H1 (cell line): ENCODE results near the gene CCDC82. TPM values are rescaled to one million over a fixed set of nuclear protein-coding genes. Genes with fewer than 3 reads are reported as not detected.

Experiments
- CTCF ChIA-PET: fragments of 300-600 bp; sonication (Branson Sonifier 250); formaldehyde crosslinking; loops from one replicate; lab custom pipeline; 2021; ENCODE audit not compliant: partially characterized antibody; lab: Charles Lee
- POLR2A ChIA-PET: fragments of 300-600 bp; sonication (Branson Sonifier 250); formaldehyde crosslinking; loops from one replicate; lab custom pipeline; 2021; ENCODE audit warnings: inconsistent platforms; ENCODE audit not compliant: partially characterized antibody; lab: Charles Lee
- DNase-seq, 2 experiments: peaks; one replicate each; pipeline versions ENCODE4 v3.0.0 to v3.0.0-alpha.2; 2010 to 2022; ENCODE audit warnings: low spot score in 2 of 2, low read depth in 1 of 2, mixed read lengths in 1 of 2
- FAIRE-seq: peaks from 2 replicates; lab custom pipeline; 2011; peaks lifted over from hg19 to GRCh38; lab: Jason Lieb, UNC
- H2AFZ ChIP-seq: 2 replicates; pipeline ENCODE4 v1.8.1; 2012; ENCODE audit warnings: low read length, inconsistent platforms
- H2AK5ac ChIP-seq: 2 replicates; pipeline ENCODE4 v1.6.1; 2013; ENCODE audit warnings: low read depth, low read length
- H2BK120ac ChIP-seq: replicated peaks from 2 replicates; pipeline ENCODE3; 2013; ENCODE audit warnings: low read depth, low read length, inconsistent platforms
- H2BK12ac ChIP-seq: 2 replicates; pipeline ENCODE4 v1.6.1; 2013; ENCODE audit warnings: low read depth, low read length
- H2BK15ac ChIP-seq: 2 replicates; pipeline ENCODE4 v1.6.1; 2013; ENCODE audit warnings: low read length
- H2BK20ac ChIP-seq: 2 replicates; pipeline ENCODE4 v1.6.1; 2013; ENCODE audit warnings: low read length
- H2BK5ac ChIP-seq: 2 replicates; pipeline ENCODE4 v1.6.1; 2013; ENCODE audit warnings: low read depth, low read length
- H3K14ac ChIP-seq: 2 replicates; pipeline ENCODE4 v1.6.1; 2013; ENCODE audit warnings: inconsistent platforms; ENCODE audit not compliant: insufficient read length
- H3K18ac ChIP-seq: 2 replicates; pipeline ENCODE4 v1.6.1; 2013; ENCODE audit warnings: low read length; ENCODE audit errors: extremely low read depth
- H3K23ac ChIP-seq: 2 replicates; pipeline ENCODE4 v1.6.1; 2013; ENCODE audit warnings: inconsistent platforms; ENCODE audit not compliant: insufficient read length
- H3K23me2 ChIP-seq: 2 replicates; pipeline ENCODE4 v1.6.1; 2013; ENCODE audit warnings: low read depth, low read length
- H3K27ac ChIP-seq: 2 replicates; pipeline ENCODE4 v1.6.1; 2011; ENCODE audit warnings: low read depth, low read length, inconsistent platforms
- H3K27me3 ChIP-seq, 4 experiments: replicated peaks in 1 of 4; 1 replicate in 1 of 4; 2 replicates in 3 of 4; pipeline versions ENCODE4 v1.6.1 to v1.8.1; 2011 to 2013; ENCODE audit warnings: low read length in 3 of 4, mild to moderate bottlenecking in 3 of 4, inconsistent platforms in 2 of 4, mixed read lengths in 2 of 4, moderate library complexity in 1 of 4; ENCODE audit not compliant: control insufficient read depth in 3 of 4, insufficient read depth in 3 of 4; ENCODE audit errors: extremely low read depth in 1 of 4
- H3K36me3 ChIP-seq, 4 experiments: 2 replicates each; pipeline versions ENCODE4 v1.6.1 to v1.8.1; 2011 to 2013; ENCODE audit warnings: mild to moderate bottlenecking in 4 of 4, low read length in 3 of 4, moderate library complexity in 2 of 4, control low read depth in 1 of 4, inconsistent platforms in 1 of 4; ENCODE audit not compliant: insufficient read depth in 4 of 4, control insufficient read depth in 2 of 4
- H3K4ac ChIP-seq: replicated peaks from 2 replicates; pipeline ENCODE3; 2013; ENCODE audit warnings: low read length, low read depth, mixed read lengths, inconsistent platforms; ENCODE audit not compliant: insufficient read length
- H3K4me1 ChIP-seq, 4 experiments: replicated peaks in 1 of 4; 1 replicate in 1 of 4; 2 replicates in 3 of 4; pipeline versions ENCODE4 v1.6.1 to v1.8.1; 2011 to 2013; ENCODE audit warnings: low read length in 3 of 4, inconsistent platforms in 2 of 4, mixed read lengths in 1 of 4; ENCODE audit not compliant: insufficient read depth in 4 of 4, control insufficient read depth in 3 of 4
- H3K4me2 ChIP-seq, 2 experiments: 2 replicates each; pipeline versions ENCODE4 v1.6.1 to v1.8.1; 2011 to 2013; ENCODE audit warnings: low read depth in 2 of 2, low read length in 2 of 2, control low read depth in 1 of 2, inconsistent platforms in 1 of 2, mild to moderate bottlenecking in 1 of 2; ENCODE audit not compliant: insufficient read depth in 1 of 2
- H3K4me3 ChIP-seq, 4 experiments: fragments of 200-600, 300-600 bp in 1 of 4; sonication (generic), shearing (Covaris generic), sonication (Bioruptor Twin) in 1 of 4; 2 replicates each; pipeline versions ENCODE4 v1.5.1 to v1.8.1; 2011 to 2016; ENCODE audit warnings: low read length in 4 of 4, low read depth in 3 of 4, control low read depth in 2 of 4, inconsistent platforms in 2 of 4, mild to moderate bottlenecking in 2 of 4, mixed read lengths in 1 of 4, moderate library complexity in 1 of 4; ENCODE audit not compliant: insufficient read depth in 2 of 4; ENCODE audit errors: extremely low read depth in 1 of 4
- H3K56ac ChIP-seq: replicated peaks from 2 replicates; pipeline ENCODE3; 2013; ENCODE audit warnings: low read depth, mild to moderate bottlenecking, mixed read lengths, low read length, inconsistent platforms; ENCODE audit not compliant: insufficient read length
- H3K79me1 ChIP-seq: 2 replicates; pipeline ENCODE4 v1.6.1; 2013; ENCODE audit warnings: low read depth, low read length, control low read depth
- H3K79me2 ChIP-seq, 2 experiments: 2 replicates each; pipeline versions ENCODE4 v1.6.1 to v1.8.1; 2012 to 2013; ENCODE audit warnings: low read length in 2 of 2, mild to moderate bottlenecking in 2 of 2, inconsistent platforms in 1 of 2; ENCODE audit not compliant: insufficient read depth in 2 of 2, control insufficient read depth in 1 of 2
- H3K9ac ChIP-seq, 4 experiments: replicated peaks in 1 of 4; 1 replicate in 1 of 4; 2 replicates in 3 of 4; pipeline versions ENCODE4 v1.6.1 to v1.8.1; 2011 to 2013; ENCODE audit warnings: low read depth in 3 of 4, low read length in 3 of 4, control low read depth in 2 of 4, mild to moderate bottlenecking in 2 of 4, moderate library complexity in 2 of 4, inconsistent platforms in 1 of 4; ENCODE audit errors: extremely low read depth in 1 of 4
- H3K9me3 ChIP-seq, 2 experiments: 2 replicates each; pipeline versions ENCODE4 v1.6.1 to v1.8.1; 2012 to 2013; ENCODE audit warnings: mild to moderate bottlenecking in 2 of 2, moderate library complexity in 2 of 2, control low read depth in 1 of 2, inconsistent platforms in 1 of 2, low read depth in 1 of 2, low read length in 1 of 2, mixed read lengths in 1 of 2; ENCODE audit not compliant: insufficient read depth in 2 of 2
- H4K20me1 ChIP-seq, 2 experiments: replicated peaks in 1 of 2; 2 replicates each; pipeline versions ENCODE3 to v1.8.1; 2011 to 2013; ENCODE audit warnings: inconsistent platforms in 2 of 2, low read length in 2 of 2, mild to moderate bottlenecking in 1 of 2; ENCODE audit not compliant: insufficient read depth in 2 of 2, control insufficient read depth in 1 of 2
- H4K5ac ChIP-seq: 2 replicates; pipeline ENCODE4 v1.6.1; 2013; ENCODE audit warnings: low read length, low read depth, mixed read lengths, inconsistent platforms; ENCODE audit not compliant: insufficient read length
- H4K8ac ChIP-seq: 2 replicates; pipeline ENCODE4 v1.8.0; 2013; ENCODE audit warnings: mild to moderate bottlenecking, moderate library complexity, low read length, inconsistent platforms; ENCODE audit not compliant: insufficient read depth; ENCODE audit errors: extremely low read depth
- H4K91ac ChIP-seq: replicated peaks from 2 replicates; pipeline ENCODE3; 2013; ENCODE audit warnings: low read length, mixed read lengths, inconsistent platforms; ENCODE audit not compliant: insufficient read length
- CEBPB ChIP-seq: IDR thresholded peaks from 2 replicates; pipeline ENCODE4 v1.6.1; 2012; ENCODE audit warnings: low read depth, low read length
- E2F6 ChIP-seq: IDR thresholded peaks from 2 replicates; pipeline ENCODE4 v1.6.1; 2012; ENCODE audit warnings: inconsistent platforms
- MAX ChIP-seq: IDR thresholded peaks from 2 replicates; pipeline ENCODE4 v1.6.1; 2012; ENCODE audit warnings: inconsistent platforms
- POU5F1 ChIP-seq: IDR thresholded peaks from 2 replicates; pipeline ENCODE4 v1.6.1; 2011; ENCODE audit warnings: low read depth, mild to moderate bottlenecking, low read length, moderate library complexity
- RBBP5 ChIP-seq: IDR thresholded peaks from 2 replicates; pipeline ENCODE4 v1.7.1; 2012; ENCODE audit warnings: low read depth, mild to moderate bottlenecking, inconsistent platforms, low read length, moderate library complexity, borderline replicate concordance
- RNF2 ChIP-seq: fragments of 200-900, 300-1000 bp; sonication (generic); IDR thresholded peaks from 2 replicates; pipeline ENCODE4 v1.7.1; 2016; ENCODE audit warnings: borderline replicate concordance, low read depth, mild to moderate bottlenecking, antibody characterized with exemption, low read length; ENCODE audit not compliant: poor library complexity, severe bottlenecking; ENCODE audit errors: missing control alignments
- SIN3A ChIP-seq, 2 experiments: IDR thresholded peaks in 1 of 2; conservative IDR thresholded peaks in 1 of 2; 2 replicates each; pipeline ENCODE4 v1.6.1; 2011 to 2012; ENCODE audit warnings: low read length in 2 of 2, improper control_type of control experiment in 1 of 2, low read depth in 1 of 2, mild to moderate bottlenecking in 1 of 2
- SP4 ChIP-seq: IDR thresholded peaks from 2 replicates; pipeline ENCODE4 v1.6.1; 2012; ENCODE audit warnings: low read length, inconsistent platforms
- SRF ChIP-seq: IDR thresholded peaks from 2 replicates; pipeline ENCODE4 v1.6.1; 2011; ENCODE audit warnings: mild to moderate bottlenecking, low read depth, low read length, moderate library complexity
- SUZ12 ChIP-seq: fragments of 200-600 bp; sonication (generic); IDR thresholded peaks from 2 replicates; pipeline ENCODE4 v1.6.1; 2012; ENCODE audit warnings: mild to moderate bottlenecking, inconsistent platforms, low read length, moderate library complexity, mixed read lengths
- TBP ChIP-seq: IDR thresholded peaks from 2 replicates; pipeline ENCODE4 v1.6.1; 2011; ENCODE audit warnings: low read depth, low read length, improper control_type of control experiment
- TCF12 ChIP-seq: IDR thresholded peaks from 2 replicates; pipeline ENCODE4 v1.6.1; 2011; ENCODE audit warnings: low read depth, mild to moderate bottlenecking, low read length
- YY1 ChIP-seq: IDR thresholded peaks from 2 replicates; pipeline ENCODE4 v1.6.1; 2011; ENCODE audit warnings: low read depth, mild to moderate bottlenecking, low read length
- ZNF274 ChIP-seq: IDR thresholded peaks from 2 replicates; pipeline ENCODE4 v1.7.0; 2012; ENCODE audit warnings: low read length, borderline replicate concordance; ENCODE audit errors: extremely low read depth
- WGBS, 2 experiments: shearing (Covaris generic) in 1 of 2; methylation state at CpG; one replicate each; pipeline versions ENCODE4 v1.1.6 to v1.1.7; 2013 to 2015; ENCODE audit warnings: low lambda C conversion rate in 2 of 2, mixed read lengths in 2 of 2, inconsistent platforms in 1 of 2, low coverage in 1 of 2, missing lambda C conversion rate in 1 of 2; ENCODE audit not compliant: insufficient replicate concordance in 2 of 2, insufficient coverage in 1 of 2, insufficient read length in 1 of 2; ENCODE audit errors: extremely low coverage in 1 of 2, missing lambda C conversion rate in 1 of 2; 5-methylcytosine and 5-hydroxymethylcytosine counted together
- polyA plus RNA-seq, 7 experiments: library from polyadenylated mRNA; depleted of rRNA in 3 of 7; stranded (reverse) in 5 of 7; unstranded in 2 of 7; fragments of >200 nt in 5 of 7; fragments of 200-250 nt in 2 of 7; gene quantifications; 1 replicate in 5 of 7; 2 replicates in 1 of 7; 4 replicates in 1 of 7; pipeline versions ENCODE4 v1.2.1 to v1.2.3, GENCODE V29; 2011 to 2013; ENCODE audit warnings: missing spikeins in 2 of 7, mixed read lengths in 2 of 7
- total RNA-seq: library from RNA; stranded (reverse); fragmentation: NEBNext Ultra II Directional; extraction: Animal tissue kit (Norgen Biotek cat#: 25700); gene quantifications from 2 replicates; pipeline ENCODE4 v1.2.1, GENCODE V29; 2021

CCDC82 gene
- total and polyA plus RNA-seq, 2 of the 8 experiments (the other 6 are each of a cell fraction or from before 2014, with no cell fraction given), result 6.0 to 15.2 TPM

GRCh38 chr11:96303980-96304379 is 85.7 kb downstream of the CCDC82 start:
- POLR2A ChIA-PET, result no interaction called here
- no peak overlapping the region for H3K18ac ChIP-seq
- no peak overlapping the region for H2BK5ac ChIP-seq
- H3K9ac ChIP-seq, result no peak overlapping the region
- peaks cover 0 to 14% (median 10%) of the 10 kb centered on the region in 4 experiments; a peak in 5 of 7 replicates for H3K4me1 ChIP-seq
- H2BK15ac ChIP-seq, result no peak overlapping the region
- no peaks in the 10 kb centered on the region for H3K23me2 ChIP-seq
- H3K4ac ChIP-seq, result no peak overlapping the region
- 95% methylated on average over 3 of the region's 3 CpGs; no CpG with 5 or more reads in 1 of the 2 experiments for WGBS, 2 experiments
- H4K5ac ChIP-seq, result no peak overlapping the region
- no peak overlapping the region for H3K23ac ChIP-seq
- no peak overlapping the region for H3K56ac ChIP-seq
- no peaks in the 10 kb centered on the region for H3K9me3 ChIP-seq
- no peak for TF ChIP-seq ZNF274
- no peak for TF ChIP-seq MAX
- TF ChIP-seq TBP, result no peak
- no peak for TF ChIP-seq RBBP5
- no peak for TF ChIP-seq CEBPB
- no peak for TF ChIP-seq YY1
- no peak for TF ChIP-seq SIN3A (conservative IDR thresholded peaks at IDR 0.05 in 1 of 2, IDR thresholded peaks at IDR 0.05 in 1 of 2; ENCODE audit: low read depth in 1 of 2, low read length in 2 of 2)
- TF ChIP-seq RNF2, result no peak
- TF ChIP-seq SP4, result no peak
- no peak for TF ChIP-seq SRF
- no peak for TF ChIP-seq TCF12
- no peak for TF ChIP-seq POU5F1
- TF ChIP-seq E2F6, result no peak
- no peak for TF ChIP-seq SUZ12
- no peak overlapping the region for H2AFZ ChIP-seq
- CTCF ChIA-PET, result interaction anchor here (1.0 to 1.6 kb wide), 2 partner anchors 34 to 39 kb away, joined by 3 to 4 read pairs; partner anchors contain the start of gene MAML2
- no peaks in the 10 kb centered on the region for H3K36me3 ChIP-seq
- H4K8ac ChIP-seq, result no peak overlapping the region
- H3K4me2 ChIP-seq, result no peak overlapping the region
- H4K20me1 ChIP-seq, result no peaks in the 10 kb centered on the region
- no peak overlapping the region for H4K91ac ChIP-seq
- H3K79me1 ChIP-seq, result no peaks in the 10 kb centered on the region; the same call in 1 of the 2 replicates
- no peak for FAIRE-seq
- no peak overlapping the region for H2BK120ac ChIP-seq
- H3K27me3 ChIP-seq, result no peaks in the 10 kb centered on the region
- H2BK20ac ChIP-seq, result no peak overlapping the region
- no peak for DNase-seq
- H3K14ac ChIP-seq, result no peak overlapping the region
- no peak overlapping the region for H2AK5ac ChIP-seq
- no peak overlapping the region for H2BK12ac ChIP-seq
- no peak overlapping the region for H3K4me3 ChIP-seq
- no peak overlapping the region for H3K27ac ChIP-seq
- H3K79me2 ChIP-seq, result no peaks in the 10 kb centered on the region
